Fibroblast of skin of back (primary cell): ENCODE measurements around the gene AKT3.
A peak's percentile ranks its signal among the peaks of the same experiment; 100 is the strongest.
"Not testable (repeated sequence)": the region's sequence is repeated elsewhere in the genome, so short reads cannot be mapped to it uniquely, and the experiment has no call there.

Experiments
- DNase-seq: peaks from one replicate; pipeline ENCODE4 v3.0.0-alpha.2; 2013

Gene AKT3

GRCh38 chr1:243783714-243784113 lies 66.3 kb downstream of the AKT3 start:
- no peak for DNase-seq

- DNase-seq = not testable (repeated sequence)
Observed at GRCh38 chr1:243772361-243773050, 77.5 kb downstream of the AKT3 start.

- DNase-seq = no peak
Observed at GRCh38 chr1:243770860-243771259, 79.2 kb downstream of the AKT3 start.

- no peak for DNase-seq
Observed at GRCh38 chr1:243765676-243766075, 84.4 kb downstream of the AKT3 start.

- DNase-seq = no peak
Observed at GRCh38 chr1:243763806-243764205, 86.2 kb downstream of the AKT3 start.

GRCh38 chr1:243758647-243759046 lies 91.4 kb downstream of the AKT3 start:
- DNase-seq = no peak

GRCh38 chr1:243756529-243756928 lies 93.5 kb downstream of the AKT3 start:
- DNase-seq = no peak

- DNase-seq = no peak
Observed at GRCh38 chr1:243754348-243754747, 95.7 kb downstream of the AKT3 start.

- no peak for DNase-seq
Observed at GRCh38 chr1:243751506-243751905, 98.5 kb downstream of the AKT3 start.

- DNase-seq = peak; percentile 70
Observed at GRCh38 chr1:243748706-243749283, 101.2 kb downstream of the AKT3 start.

- no peak for DNase-seq
Observed at GRCh38 chr1:243748227-243748626, 101.8 kb downstream of the AKT3 start.

- DNase-seq = no peak
Observed at GRCh38 chr1:243746751-243747150, 103.3 kb downstream of the AKT3 start.

- DNase-seq = peak; percentile 18
Observed at GRCh38 chr1:243745356-243745755, 104.7 kb downstream of the AKT3 start.

GRCh38 chr1:243742819-243743218 lies 107.2 kb downstream of the AKT3 start:
- peak; percentile 75 for DNase-seq

GRCh38 chr1:243740255-243740999 lies 109.6 kb downstream of the AKT3 start:
- DNase-seq = peak; percentile 54

- no peak for DNase-seq
Observed at GRCh38 chr1:243739335-243740003, 110.6 kb downstream of the AKT3 start.

- DNase-seq = no peak
Observed at GRCh38 chr1:243738020-243738419, 112.0 kb downstream of the AKT3 start.

GRCh38 chr1:243735457-243735856 lies 114.6 kb downstream of the AKT3 start:
- DNase-seq = no peak

- DNase-seq = no peak
Observed at GRCh38 chr1:243734308-243734695, 115.7 kb downstream of the AKT3 start.

- no peak for DNase-seq
Observed at GRCh38 chr1:243733670-243734307, 116.3 kb downstream of the AKT3 start.

- DNase-seq = no peak
Observed at GRCh38 chr1:243732637-243733036, 117.4 kb downstream of the AKT3 start.

- DNase-seq = no peak
Observed at GRCh38 chr1:243731974-243732625, 117.9 kb downstream of the AKT3 start.
